Stimulated activated naive CD4-positive, alpha-beta T cell (primary cell): ENCODE results near the gene ABCC6.
"Not testable (repeated sequence)": the region's sequence is repeated elsewhere in the genome, so short reads cannot be mapped to it uniquely, and the experiment has no call there.

Source experiments
- DNase-seq, 6 experiments: peaks; one replicate each; lab custom pipeline; 2025; lab: John Stamatoyannopoulos, UW

ABCC6 gene

DNA sequence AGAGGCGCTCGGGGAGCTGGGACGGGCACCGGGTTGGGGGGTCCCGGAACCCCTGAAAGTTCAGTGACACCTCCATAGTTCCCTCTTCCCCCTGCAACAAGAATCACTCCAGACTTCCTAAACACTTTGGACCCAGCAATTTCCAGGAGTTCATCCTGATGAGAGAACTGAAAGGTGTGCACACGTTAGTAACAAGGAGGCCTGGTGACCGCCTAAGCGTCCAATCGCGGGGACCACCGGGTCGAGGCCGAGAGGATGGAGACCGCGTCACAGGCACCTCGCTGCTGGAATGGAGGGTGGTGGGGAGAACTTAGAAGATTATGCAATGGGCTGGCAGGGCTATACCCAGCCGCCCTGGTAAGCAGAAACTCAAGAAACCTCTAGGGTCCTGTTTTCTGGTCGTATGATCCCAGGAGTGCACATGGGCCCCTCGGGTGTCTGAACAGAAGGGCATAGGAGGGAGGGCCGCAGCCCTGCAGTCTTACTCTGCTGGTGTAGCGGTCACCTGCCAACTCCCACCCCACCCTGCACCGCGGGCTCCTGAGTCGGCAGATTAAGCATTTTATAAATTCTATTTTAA is 458 bp upstream of the ABCC6 start:
- DNase-seq, result not testable (repeated sequence)

DNA sequence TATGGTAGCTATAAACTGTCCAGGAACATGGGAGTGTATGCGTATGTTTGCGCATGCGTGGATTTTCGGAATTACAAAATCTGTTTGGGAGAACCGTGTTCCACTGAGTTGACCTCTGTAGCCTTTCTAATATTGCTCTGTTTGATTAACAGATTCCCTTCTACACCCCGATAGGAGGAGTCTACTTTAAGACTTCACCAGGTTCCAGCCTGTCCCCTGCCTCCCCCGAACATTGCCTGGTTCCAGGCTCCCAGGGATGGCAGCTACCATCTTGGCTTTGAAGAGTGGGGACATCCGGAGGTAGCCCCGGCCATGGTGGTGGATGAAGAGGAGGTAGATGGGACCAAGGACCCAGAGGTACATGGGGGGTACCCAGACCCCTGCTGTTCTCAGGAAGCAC is 1.9 kb downstream of the ABCC6 start:
- DNase-seq, result not testable (repeated sequence)

DNA sequence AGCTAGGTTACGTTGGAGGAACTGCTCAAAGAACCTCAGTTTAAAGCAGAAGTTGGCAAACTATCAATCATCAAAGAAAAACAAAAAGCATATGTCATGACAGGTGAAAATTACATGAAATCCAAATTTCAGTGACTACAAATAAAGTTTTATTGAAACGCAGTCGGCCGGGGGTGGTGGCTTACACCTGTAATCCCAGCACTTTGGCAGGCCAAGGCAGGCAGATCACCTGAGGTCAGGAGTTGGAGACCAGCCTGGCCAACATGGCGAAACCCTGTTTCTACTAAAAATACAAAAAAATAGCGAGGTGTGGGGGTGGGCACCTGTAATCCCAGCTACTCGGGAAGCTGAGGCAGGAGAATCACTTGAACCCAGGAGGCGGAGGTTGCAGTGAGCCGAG is 2.8 kb downstream of the ABCC6 start:
- not testable (repeated sequence) for DNase-seq

DNA sequence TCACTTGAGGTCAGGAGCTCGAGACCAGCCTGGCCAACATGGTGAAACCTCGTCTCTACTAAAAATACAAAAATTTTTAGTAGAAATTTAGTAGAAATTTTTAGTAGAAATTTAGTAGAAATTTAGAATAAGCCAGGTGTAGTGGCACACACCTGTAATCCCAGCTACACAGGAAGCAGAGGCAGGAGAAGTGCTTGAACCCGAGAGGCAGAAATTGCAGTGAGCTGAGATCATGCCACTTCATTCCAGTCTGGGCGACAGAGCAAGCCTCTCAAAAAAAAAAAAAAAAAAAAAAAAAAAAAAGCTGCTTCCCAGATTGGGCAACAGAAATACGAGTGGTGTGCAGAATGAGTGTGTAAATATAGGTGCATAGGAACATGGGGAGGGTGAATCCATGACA is 4.5 kb downstream of the ABCC6 start:
- DNase-seq, result not testable (repeated sequence)

DNA sequence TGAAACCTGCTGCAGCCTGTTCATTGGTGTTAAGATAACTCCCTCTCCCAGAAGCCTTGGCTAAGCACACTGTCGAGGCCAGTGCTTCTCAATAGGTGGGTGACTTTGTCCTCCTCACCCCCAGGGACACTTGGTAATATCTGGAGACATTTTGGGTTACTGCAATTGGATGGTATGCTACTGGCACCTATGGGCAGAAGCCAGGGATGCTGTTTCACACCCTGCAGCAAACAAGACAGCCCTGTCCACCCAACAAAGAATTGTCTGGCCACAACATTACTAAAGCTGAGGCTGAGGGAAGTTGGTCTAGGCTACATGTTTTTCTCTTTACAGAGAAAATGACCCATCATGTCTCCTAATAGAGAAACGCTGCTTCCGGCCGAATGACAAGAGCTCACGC is 4.9 kb downstream of the ABCC6 start:
- not testable (repeated sequence) for DNase-seq

DNA sequence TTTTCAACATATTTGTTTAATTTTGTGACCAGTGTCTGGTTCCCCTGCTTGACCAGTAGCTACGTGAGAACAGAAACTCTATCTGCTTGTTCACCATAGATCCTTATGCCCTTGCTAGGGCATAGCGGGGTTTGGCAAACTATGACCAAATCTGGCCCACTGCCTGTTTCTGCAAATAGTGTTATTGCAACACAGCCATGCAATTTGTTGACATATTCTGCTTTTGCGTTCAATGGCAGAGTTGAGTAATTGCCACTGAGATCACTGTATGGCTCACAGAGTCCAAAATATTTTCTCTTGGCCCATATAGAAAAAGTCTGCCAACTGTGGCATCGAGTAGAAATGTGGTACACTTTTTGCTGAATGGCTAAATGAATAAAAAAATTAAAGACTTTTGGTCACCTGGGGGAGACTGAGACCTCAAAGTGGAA is 9.4 kb downstream of the ABCC6 start:
- DNase-seq, result not testable (repeated sequence)

DNA sequence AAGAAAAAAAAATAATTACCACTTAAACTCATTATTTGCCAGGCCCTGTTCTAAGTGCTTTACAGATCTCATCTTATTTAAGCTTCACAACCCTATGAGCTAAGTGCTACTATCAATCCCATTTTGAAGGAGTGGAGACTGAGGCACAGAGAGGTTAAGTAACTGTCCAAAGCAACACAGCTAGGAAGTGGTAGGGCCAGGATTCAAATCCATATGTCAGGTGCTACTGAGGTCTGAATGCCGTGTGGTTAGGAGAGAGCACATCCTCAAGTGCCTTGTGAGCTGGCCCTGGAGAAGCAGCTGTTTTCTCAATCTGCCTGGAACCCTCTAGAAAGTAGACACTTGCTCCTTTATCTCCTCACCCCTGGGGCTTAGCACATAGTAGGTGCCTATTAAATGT is 11.9 kb downstream of the ABCC6 start:
- DNase-seq, result not testable (repeated sequence)

DNA sequence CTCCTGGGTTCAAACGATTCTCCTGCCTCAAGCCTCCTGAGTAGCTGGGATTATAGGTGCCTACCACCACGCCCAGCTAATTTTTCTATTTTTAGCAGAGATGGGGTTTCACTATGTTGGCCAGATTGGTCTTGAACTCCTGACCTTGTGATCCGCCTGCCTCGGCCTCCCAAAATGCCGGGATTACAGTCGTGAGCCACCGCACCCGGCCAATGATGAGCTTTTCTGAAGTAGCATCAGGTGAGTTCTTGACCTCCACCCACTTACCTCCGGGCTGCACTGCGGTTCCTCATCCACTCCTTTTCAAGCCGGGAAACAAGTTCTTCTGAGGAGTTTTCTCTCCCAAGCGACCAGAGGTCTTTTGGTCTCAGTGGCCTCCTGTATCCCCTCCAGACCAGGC is 14.8 kb downstream of the ABCC6 start:
- DNase-seq, result not testable (repeated sequence)

DNA sequence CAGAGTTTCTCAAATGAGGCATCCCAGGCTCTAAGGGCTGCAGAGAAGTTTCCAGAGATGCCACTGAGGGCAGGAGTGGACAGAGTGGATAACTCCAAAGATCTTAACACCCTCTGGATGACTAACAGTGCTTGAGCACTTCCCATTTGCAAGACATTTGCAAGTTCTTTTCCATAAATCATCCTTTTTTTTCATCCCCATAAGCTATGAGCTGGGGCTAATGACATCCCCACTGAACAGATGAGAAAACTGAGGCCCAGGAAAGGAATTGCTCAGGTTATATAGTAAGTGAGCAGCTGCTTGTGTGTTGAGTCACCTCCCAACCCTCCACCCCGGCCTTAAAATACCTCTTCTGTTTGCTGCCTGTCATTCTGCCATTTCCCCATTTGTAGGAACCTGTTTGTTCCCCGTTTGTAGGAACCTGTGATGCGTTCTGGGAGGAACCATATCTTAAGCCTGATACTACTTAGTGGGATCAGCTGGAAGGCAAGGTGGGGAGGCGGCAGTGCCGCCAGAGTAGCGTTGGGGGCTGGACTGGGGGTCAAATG is 15.4 kb downstream of the ABCC6 start:
- not testable (repeated sequence) for DNase-seq

DNA sequence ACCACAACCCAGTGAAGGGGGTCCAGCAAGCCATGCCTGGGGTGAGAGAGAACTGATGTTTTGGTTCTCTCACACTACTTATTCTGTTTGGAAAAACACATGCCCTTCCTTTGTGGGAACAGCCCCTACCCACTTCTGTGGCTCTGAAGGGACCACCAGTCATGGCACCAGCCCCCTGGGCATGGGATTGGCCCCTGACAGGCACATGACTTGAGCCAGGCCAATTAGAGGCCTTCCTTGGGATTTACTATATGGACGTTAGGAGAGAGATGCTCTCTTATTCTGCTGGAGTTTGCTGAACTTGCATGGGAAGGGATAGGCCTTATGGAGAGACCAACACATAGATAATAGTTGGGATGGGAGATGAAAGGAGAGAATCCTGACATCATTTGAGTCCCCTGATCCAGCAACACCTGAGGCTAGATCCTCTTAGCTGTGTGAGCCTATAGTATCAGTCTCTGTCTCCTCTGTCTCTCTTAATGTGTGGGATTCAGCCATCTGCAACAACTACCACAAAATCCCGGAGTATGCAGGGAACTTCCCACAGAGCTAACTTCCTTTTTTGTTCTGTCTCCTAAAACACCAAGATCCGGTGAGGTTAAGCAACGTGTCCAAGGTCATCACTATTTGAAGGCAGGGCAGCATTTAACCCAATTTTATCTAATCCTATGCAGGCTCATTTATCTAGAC is 16.1 kb downstream of the ABCC6 start:
- DNase-seq, result not testable (repeated sequence)

DNA sequence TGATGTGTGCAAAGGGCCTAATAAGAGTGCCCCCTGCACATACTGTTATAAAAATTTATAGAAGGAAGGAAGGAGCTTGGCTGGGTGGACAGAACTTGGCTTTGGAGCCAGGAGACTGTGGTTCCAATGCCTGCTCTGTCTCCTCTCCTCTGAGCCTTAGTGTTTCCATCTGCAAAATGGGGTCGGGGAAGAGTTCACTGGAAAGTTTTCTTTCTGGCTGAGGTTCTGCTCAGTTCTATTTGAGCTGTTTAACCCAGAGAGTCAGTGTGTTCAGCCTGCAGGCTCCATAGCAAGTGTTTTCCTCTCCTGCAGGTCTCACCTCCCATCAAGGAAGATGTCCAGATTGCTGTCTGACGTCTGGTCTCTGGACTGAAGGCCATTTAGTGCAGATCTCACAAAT is 17.4 kb downstream of the ABCC6 start:
- not testable (repeated sequence) for DNase-seq

DNA sequence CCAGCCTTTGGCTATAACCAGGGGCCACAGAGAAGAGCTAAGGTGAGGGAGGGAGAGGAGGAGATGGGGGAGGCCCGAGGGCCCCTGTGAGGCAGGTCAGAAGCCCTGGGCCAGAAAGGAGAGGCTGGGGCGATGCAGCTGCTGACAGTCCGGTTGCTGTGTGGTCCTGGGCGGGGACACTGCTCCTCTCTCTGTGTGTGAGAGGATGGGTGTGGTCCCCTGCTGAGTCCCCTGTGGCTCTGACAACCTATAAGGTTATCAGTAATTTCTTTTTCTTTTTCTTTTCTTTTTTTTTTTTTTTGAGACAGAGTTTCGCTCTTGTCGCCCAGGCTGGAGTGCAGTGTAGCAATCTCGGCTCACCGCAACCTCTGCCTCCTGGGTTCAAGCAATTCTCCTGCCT is 18.7 kb downstream of the ABCC6 start:
- not testable (repeated sequence) for DNase-seq

DNA sequence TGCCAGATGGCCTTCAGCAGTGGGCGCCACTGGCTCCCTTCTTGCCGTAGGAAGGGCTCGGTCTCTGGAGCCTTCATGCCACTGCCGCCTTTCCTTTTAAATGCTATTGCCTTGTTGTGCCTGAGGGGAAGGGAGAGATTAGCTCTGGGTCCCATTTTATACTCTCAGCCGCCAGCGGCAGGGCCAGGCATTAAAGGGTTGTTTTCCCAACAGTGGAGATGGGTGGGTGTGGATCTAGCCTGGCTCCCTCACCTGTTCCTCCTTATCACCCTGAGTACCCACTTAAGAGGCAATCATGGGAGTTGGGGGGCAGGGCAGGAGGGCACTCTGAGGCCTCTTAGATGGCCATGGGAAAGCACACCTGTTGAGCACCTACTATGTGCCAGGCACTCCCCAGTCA is 19.8 kb downstream of the ABCC6 start:
- DNase-seq, result not testable (repeated sequence)

DNA sequence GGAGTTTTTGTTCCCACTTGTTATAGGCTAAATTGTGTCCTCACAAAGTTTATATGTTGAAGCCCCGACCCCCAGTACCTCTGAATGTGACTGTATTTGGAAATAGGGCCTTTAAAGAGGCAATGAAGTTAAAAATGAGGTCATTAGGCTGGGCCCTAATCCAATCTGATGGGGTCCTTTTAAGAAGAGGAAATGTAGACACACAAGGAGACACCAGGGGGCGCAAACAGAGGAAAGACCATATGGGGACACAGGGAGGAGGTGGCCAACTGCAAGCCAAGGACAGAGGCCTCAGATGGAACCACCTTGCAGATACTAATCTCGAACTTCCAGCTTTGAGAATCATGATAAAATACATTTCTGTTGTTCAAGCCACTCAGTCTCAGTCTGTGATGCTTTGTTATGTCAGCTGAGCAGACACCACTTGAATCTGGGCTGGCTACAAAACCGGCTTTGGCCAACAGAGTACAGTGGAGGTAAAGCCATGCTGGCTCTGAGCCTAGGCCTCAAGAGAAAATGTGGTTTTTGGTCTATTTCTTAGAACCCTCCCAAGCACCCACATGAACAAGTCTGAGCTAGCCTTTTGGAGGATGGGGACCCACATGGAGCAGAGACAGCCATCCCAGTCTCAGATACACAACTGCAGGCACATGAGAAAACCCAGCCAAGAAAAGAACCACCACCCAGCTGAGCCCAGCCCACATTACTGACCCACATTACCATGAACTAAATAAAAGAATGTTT is 20.7 kb downstream of the ABCC6 start:
- not testable (repeated sequence) for DNase-seq

DNA sequence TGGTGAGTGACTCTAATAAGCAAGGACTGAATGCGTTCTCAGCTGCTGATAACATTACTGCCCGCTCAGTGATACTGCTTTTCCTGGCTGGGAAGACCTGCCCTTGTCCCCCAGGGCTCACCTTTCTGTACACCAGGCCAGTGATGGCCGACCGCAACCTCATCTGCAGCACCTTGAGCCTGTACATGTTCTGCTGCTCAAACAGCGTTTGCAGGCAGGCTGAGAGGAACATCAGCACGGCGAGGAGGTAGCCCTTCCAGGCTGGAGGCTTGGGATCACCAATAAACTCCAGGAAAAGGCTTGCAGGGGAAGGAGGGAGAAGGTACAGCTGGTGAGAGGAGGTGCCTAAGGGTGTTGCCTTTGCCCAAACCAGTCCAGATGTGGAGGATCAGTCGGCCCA is 21.4 kb downstream of the ABCC6 start:
- not testable (repeated sequence) for DNase-seq

DNA sequence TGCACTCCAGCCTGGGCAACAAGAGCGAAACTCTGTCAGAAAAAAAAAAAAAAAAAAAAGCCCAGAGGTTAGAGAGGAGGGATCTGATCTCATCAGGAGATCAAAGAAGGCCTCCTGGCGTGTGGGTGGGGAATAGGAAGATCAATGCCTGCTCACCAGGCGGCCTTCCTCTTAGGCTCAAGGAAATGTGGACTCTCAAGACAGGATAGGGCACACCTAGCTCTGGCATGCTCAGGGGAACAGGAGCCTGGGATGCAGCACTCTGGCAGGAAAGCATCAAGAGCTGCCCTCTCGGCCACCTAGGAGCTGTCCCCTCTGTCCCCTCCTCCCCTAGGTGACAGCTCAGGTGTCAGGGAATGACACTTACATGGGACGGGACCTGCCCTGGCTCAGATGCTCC is 22.9 kb downstream of the ABCC6 start:
- DNase-seq, result not testable (repeated sequence)

DNA sequence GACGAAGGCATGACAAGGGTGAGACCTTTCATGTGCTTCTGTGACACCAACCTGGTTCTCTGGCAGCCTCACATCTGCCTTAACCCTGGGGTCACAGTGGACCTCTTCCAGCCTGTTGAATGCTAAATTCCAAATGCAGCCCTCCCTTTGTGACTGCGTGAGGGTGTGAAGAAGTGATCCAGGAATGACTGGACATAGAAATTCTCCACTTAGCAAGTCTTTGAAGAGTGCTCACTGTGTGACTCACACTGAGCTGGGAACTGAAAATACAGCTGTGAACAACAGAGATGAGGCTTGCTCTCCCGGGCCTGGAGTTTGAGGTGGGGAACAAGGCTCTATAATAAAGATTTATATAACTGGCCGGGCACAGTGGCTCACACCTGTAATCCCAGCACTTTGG is 23.9 kb downstream of the ABCC6 start:
- DNase-seq, result not testable (repeated sequence)

DNA sequence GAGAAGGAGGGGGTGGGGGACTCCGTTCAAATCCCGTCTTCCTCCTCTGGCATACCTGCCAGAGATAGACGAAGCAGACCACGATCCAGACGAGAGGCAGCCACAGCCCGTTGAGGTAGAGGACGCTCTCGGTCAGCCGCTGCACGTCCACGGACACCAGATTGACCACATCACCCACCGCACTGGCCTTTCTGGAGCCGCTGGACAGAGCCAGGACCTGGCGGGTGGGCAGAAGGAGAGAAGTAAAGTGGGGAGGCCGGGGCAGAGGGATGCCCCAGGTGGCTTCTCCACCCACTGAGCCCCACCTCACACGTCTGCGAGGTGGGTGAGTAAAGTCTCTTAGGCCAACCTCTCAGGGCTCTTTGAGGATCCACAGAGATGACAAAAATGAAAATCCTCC is 25.3 kb downstream of the ABCC6 start:
- DNase-seq, result no peak

DNA sequence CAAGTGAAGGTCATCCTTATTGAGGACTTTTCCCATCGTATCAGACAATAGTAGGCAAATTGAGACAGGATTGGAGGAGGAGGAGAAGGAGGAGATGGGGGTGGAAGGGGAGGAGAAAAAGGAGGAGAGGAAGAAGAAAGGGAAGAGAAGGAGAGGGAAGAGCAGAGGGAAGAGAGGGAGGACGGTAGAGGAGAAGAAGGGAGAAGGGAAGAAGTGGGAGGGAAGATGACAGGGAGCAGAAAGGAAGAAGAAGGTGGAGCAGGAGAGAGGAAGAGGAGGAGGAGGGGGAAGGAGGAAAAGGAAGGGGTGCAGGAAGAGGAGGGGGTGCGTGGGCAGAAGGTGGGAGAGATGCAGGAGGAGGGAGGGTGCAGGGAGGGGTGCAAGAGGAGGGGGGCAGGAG is 26.0 kb downstream of the ABCC6 start:
- no peak for DNase-seq

DNA sequence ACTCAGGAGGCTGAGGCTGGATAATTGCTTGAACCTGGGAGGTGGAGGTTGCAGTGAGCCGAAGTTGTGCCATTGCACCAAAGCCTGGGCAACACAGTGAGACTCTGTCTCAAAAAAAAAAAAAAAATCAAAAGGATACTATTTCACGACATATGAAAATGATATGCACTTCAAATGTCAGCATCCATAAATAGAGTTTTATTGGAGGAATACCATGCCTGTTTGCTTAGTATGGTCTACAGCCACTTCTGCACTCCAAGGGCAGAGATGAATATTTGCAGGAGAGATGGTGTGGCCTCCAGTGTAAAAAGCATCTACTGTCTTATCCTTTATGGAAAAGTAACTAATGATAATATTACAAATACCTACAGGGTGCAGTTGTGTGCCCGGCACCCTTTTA is 27.2 kb downstream of the ABCC6 start:
- no peak for DNase-seq

DNA sequence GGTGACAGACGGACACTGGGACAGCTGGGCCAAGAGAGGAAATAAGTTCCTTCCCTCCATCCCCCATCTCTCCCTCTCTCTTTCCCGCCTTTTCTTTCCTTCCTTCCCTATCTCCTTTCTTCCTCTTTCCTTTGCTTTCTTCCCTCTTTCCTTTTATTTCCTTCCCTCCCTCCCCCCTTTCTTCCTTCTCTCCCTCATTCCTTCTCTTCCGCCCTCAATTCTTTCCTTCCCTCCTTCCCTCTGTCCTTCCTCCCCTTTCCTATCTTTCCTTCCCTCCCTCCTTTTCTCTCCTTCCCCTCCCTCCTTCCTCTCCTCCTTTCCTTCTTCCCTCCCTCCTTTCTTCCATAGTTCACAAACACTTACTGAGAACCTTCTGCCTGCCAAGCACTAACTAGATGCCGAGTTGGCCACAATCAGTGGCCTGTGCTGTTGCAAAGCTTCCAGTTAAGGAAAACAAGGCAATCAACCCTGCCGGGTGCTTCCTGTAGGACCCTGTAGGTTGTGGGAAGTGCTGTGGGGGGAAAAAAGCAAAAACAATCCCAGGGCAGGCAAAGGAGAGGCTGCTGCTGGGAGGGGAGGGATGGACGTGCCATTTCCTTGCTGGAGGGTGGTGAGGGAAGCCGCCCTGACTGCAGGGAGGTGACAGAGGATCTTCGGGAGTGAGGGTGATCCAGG is 31.7 kb downstream of the ABCC6 start:
- no peak for DNase-seq

DNA sequence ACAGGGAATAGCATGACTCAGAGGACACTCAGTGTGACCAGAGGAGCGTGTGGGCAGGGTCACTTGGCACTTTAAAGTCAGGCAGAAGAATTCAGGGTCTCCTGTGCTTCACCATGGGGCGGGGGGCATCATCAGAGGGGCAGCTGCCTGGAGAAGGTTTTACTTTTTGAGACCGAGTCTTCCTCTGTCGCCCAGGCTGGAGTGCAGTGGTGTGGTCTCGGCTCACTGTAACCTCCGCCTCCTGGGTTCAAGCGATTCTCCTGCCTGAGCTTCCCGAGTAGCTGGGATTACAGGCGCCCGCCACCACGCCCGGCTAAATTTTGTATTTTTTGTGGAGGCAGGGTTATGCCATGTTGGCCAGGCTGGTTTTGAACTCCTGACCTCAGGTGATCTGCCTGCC is 32.3 kb downstream of the ABCC6 start:
- DNase-seq, result not testable (repeated sequence)
